AG09319 (cell line): ENCODE results near the gene CUL1.

Experiments
- DNase-seq: peaks from one replicate; pipeline ENCODE4 v3.0.0-alpha.2; 2010; ENCODE audit warnings: low read depth; ENCODE audit errors: extremely low read depth
- TF ChIP-seq, protein P1 (sequence below): IDR thresholded peaks from 2 replicates; pipeline ENCODE4 v1.5.1; 2011; ENCODE audit warnings: low read depth, mild to moderate bottlenecking, inconsistent platforms, low read length, moderate library complexity

CUL1 gene

DNA sequence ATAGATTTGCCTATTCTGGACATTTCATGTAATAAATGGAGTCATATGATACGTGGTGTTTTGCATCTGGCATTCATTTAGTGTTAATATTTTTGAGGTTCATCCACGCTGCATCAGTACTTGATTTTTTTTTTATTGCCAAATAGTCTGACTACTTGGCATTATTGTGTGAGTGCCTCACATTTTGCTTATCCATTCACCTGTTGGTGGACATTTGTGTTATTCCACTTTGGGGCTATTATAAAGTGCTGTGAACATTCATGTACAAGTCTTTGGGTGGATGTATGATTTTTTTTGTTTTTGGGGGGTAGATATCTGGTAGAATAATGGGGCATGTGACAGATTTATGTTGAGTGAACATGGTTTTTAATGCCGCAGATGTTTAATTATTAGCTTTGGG lies 19.7 kb downstream of the CUL1 start:
- DNase-seq = no peak
- TF ChIP-seq, protein P1, sequence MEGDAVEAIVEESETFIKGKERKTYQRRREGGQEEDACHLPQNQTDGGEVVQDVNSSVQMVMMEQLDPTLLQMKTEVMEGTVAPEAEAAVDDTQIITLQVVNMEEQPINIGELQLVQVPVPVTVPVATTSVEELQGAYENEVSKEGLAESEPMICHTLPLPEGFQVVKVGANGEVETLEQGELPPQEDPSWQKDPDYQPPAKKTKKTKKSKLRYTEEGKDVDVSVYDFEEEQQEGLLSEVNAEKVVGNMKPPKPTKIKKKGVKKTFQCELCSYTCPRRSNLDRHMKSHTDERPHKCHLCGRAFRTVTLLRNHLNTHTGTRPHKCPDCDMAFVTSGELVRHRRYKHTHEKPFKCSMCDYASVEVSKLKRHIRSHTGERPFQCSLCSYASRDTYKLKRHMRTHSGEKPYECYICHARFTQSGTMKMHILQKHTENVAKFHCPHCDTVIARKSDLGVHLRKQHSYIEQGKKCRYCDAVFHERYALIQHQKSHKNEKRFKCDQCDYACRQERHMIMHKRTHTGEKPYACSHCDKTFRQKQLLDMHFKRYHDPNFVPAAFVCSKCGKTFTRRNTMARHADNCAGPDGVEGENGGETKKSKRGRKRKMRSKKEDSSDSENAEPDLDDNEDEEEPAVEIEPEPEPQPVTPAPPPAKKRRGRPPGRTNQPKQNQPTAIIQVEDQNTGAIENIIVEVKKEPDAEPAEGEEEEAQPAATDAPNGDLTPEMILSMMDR = no peak

DNA sequence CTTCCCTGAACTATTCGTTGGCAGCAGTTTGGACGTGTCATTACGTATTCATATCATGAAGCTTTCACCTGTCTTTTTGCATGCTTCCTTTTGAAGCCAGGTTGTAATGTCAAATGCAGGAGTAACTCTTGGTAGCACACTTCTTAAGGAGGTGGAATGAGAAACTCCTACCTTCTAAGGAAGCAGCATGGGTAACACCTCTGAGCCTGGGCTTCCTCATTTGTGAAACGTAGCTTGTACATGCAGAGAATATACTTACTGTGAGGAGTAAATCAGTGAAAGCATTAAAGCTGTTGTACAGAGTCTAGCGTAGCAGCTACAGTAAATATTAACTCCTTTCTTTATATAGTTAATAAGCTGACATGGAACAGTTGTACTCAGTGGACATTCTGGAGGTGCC lies 21.1 kb downstream of the CUL1 start:
- TF ChIP-seq, protein P1 = no peak
- no peak for DNase-seq

DNA sequence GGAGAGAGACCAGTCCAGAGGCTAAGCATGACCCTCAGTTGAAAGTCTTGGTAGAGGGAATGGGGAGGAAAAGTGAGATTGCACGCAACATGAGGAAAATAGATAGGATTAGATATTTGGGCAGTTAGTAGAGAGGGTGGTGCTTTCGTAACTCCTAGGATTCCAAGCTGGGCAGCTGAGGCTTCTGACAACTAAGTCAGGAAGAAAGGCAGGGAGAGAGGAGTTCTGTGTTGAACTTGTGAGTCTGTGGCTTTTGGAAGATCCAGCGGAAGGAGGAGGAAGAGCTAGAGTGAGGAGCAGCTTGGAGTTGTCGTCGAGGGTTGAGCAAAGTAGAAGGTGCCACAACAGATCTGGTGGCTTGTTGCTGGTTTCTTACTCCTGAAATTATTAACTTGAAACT lies 21.8 kb downstream of the CUL1 start:
- DNase-seq = no peak
- TF ChIP-seq, protein P1 = no peak

DNA sequence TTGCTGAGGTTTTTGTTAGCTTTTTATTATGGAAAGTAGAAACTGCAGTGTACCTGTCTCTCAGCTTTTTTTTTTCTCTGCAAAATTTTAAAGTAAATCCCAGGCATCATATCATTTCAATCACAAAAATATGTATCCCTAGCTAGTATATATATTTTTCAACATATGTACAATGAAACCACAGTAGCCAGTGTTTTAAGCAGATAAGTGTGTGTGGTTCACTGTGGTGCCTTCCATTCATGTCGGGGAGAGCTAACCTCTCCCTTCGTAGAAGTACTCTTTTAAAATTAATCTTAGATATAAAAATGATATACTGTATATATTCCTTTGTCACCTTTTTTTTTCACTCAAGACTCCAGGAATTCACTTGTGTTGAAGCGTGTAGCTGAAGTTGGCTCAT lies 22.7 kb downstream of the CUL1 start:
- TF ChIP-seq, protein P1 = no peak
- no peak for DNase-seq

DNA sequence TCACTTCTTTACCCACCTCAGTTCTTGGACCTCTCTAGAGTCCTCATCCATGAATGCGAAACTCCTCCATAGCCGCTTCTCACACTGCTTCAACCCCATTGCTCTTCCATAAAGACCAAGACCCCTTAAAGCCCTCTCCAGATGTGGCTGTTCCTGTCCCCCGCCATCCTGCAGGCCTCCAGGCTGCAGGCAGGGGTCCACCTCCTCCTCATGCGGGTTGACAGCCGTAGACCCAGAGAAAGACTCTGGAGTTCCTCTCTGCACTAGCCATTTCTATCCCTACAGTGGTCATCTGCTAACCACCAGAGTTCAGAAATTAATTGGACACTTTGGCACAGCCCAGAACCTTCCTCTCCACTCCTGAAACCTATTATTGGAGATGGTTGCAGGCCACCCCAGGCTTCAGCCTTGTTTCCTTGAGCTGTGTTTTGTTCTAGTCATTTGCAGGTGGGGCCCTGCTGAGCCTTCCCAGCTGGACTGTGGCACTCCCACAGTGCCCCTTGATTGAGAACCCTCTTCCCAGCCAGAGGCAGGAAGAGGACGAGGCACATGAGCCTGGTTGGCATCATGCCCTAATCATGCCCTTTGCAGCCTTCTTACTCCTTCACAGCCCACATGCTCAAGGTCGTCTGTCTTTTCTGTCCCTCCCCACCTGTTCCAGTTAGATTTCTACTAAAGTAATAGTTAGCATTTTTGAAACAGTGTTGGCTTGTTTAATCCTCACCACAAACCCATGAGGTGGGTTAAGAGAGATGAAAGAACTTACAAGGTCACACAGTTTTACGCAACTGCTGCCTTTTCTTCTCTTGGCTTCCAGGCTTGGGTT lies 23.9 kb downstream of the CUL1 start:
- no peak for DNase-seq

DNA sequence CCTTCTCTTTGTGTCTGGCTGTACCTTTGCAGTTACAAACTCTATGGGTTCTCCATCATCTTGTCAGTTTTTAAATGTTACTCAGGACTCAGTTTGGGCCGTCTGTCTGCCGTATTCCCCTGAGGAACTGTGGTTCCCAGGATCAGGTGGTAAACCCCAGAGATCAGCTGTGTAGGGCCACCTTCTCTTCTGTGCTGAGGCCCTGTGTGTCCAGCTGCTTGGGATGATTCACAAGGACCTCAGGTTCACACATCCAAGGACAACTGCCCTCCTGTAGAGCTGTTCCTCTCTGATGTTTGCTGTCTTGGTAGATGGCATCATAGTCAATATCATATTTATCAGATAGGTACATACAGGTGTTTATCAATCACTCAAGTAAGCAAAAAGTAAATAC lies 24.5 kb downstream of the CUL1 start:
- TF ChIP-seq, protein P1 = no peak
- no peak for DNase-seq

More for the DNA sequence above, 23.9 kb downstream of the CUL1 start:
- TF ChIP-seq, protein P1 = no peak

DNA sequence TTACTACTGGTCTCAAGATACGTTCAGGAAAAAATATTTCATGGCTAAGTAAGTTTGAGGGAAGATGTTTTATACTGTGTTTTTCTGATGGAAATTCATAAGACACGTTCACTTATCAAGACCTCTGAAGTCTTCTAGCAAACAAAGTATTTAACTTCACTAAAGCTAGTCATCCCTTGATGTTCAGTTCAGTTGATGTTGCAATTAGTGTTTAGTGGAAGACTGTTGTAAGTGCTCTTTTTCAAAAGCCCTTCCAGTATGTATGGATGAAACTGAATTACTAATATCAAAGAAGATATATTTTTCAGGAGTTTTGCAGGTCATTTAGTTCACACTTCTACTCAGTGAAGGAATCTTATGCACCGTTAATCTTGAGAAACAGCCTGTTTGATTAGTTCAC lies 25.1 kb downstream of the CUL1 start:
- TF ChIP-seq, protein P1 = no peak
- no peak for DNase-seq
